CD14-positive monocyte (primary cell): Measurements from ENCODE around the gene TNFAIP8L1. TPM values are rescaled to one million over a fixed set of nuclear protein-coding genes. Genes with fewer than 3 reads are reported as not detected.

ENCODE experiments used
- DNase-seq, 3 donors: peaks; one replicate each; pipeline ENCODE4 v3.0.0-alpha.2; 2011 to 2022
- H2AFZ ChIP-seq: 2 replicates; pipeline ENCODE4 v1.6.0; 2012; ENCODE audit warnings: mild to moderate bottlenecking, low read depth, low read length, inconsistent platforms; ENCODE audit not compliant: insufficient read depth, poor library complexity, severe bottlenecking
- H3K27ac ChIP-seq, 2 donors: 1 replicate in 1 of 2; 2 replicates in 1 of 2; pipeline ENCODE4 v1.5.1; 2012 to 2013; ENCODE audit warnings: low read length in 2 of 2, control low read depth in 1 of 2, inconsistent platforms in 1 of 2, low read depth in 1 of 2, mild to moderate bottlenecking in 1 of 2
- H3K27me3 ChIP-seq, 2 donors: one replicate each; pipeline versions ENCODE4 v1.6.0 to v1.6.1; 2011 to 2013; ENCODE audit warnings: low read length in 2 of 2; ENCODE audit not compliant: control insufficient read depth in 2 of 2, insufficient read depth in 2 of 2
- H3K36me3 ChIP-seq, 2 donors: replicated peaks in 1 of 2; 1 replicate in 1 of 2; 2 replicates in 1 of 2; pipeline versions ENCODE4 v1.5.1 to v1.6.1; 2012 to 2013; ENCODE audit warnings: low read length in 2 of 2, control low read depth in 1 of 2, inconsistent platforms in 1 of 2, mild to moderate bottlenecking in 1 of 2; ENCODE audit not compliant: insufficient read depth in 2 of 2, control insufficient read depth in 1 of 2
- H3K4me1 ChIP-seq, 2 donors: 1 replicate in 1 of 2; 2 replicates in 1 of 2; pipeline versions ENCODE4 v1.5.1 to v1.6.1; 2012 to 2013; ENCODE audit warnings: low read length in 2 of 2, control low read depth in 1 of 2, inconsistent platforms in 1 of 2, mild to moderate bottlenecking in 1 of 2, moderate library complexity in 1 of 2; ENCODE audit not compliant: insufficient read depth in 2 of 2, control insufficient read depth in 1 of 2
- H3K4me2 ChIP-seq: replicated peaks from 2 replicates; pipeline ENCODE3; 2012; ENCODE audit warnings: low read length, moderate library complexity, mild to moderate bottlenecking; ENCODE audit not compliant: poor library complexity, severe bottlenecking; ENCODE audit errors: extremely low read depth
- H3K4me3 ChIP-seq, 3 experiments: fragments of 200-600 bp in 1 of 3; sonication (generic) in 1 of 3; replicated peaks in 1 of 3; 1 replicate in 2 of 3; 2 replicates in 1 of 3; pipeline ENCODE4 v1.5.1; 2011 to 2013; ENCODE audit warnings: low read length in 3 of 3, mild to moderate bottlenecking in 3 of 3, control low read depth in 2 of 3, low read depth in 2 of 3, inconsistent platforms in 1 of 3, moderate library complexity in 1 of 3
- H3K79me2 ChIP-seq: 2 replicates; pipeline ENCODE4 v1.6.0; 2012; ENCODE audit warnings: mild to moderate bottlenecking, control low read depth, inconsistent platforms, low read length, moderate library complexity; ENCODE audit not compliant: insufficient read depth
- H3K9ac ChIP-seq: 2 replicates; pipeline ENCODE4 v1.6.0; 2017; ENCODE audit warnings: low read length, mild to moderate bottlenecking; ENCODE audit not compliant: insufficient read depth, poor library complexity, severe bottlenecking
- H3K9me3 ChIP-seq, 2 donors: replicated peaks in 1 of 2; 1 replicate in 1 of 2; 2 replicates in 1 of 2; pipeline versions ENCODE4 v1.5.1 to v1.6.1; 2012 to 2013; ENCODE audit warnings: low read length in 2 of 2, control low read depth in 1 of 2; ENCODE audit not compliant: control insufficient read depth in 1 of 2, insufficient read depth in 1 of 2
- H4K20me1 ChIP-seq: 2 replicates; pipeline ENCODE4 v1.6.0; 2012; ENCODE audit warnings: mild to moderate bottlenecking, low read length, control low read depth, moderate library complexity; ENCODE audit not compliant: insufficient read depth
- H3K27ac Mint-ChIP-seq, 7 donors: one replicate each; pipeline ENCODE4 v1.8.0; 2020; ENCODE audit warnings: mild to moderate bottlenecking in 7 of 7, mixed read lengths in 7 of 7, moderate library complexity in 6 of 7, inconsistent platforms in 2 of 7
- H3K27me3 Mint-ChIP-seq, 3 donors: one replicate each; pipeline ENCODE4 v1.8.0; 2021 to 2022; ENCODE audit warnings: low read depth in 3 of 3, mild to moderate bottlenecking in 3 of 3, mixed read lengths in 3 of 3, moderate library complexity in 3 of 3, inconsistent platforms in 1 of 3
- H3K36me3 Mint-ChIP-seq, 2 donors: one replicate each; pipeline ENCODE4 v1.8.0; 2020; ENCODE audit warnings: mixed read lengths in 2 of 2, inconsistent platforms in 1 of 2, mild to moderate bottlenecking in 1 of 2
- H3K4me1 Mint-ChIP-seq: one replicate; pipeline ENCODE4 v1.8.0; 2020; ENCODE audit warnings: mild to moderate bottlenecking, mixed read lengths
- H3K4me3 Mint-ChIP-seq, 2 donors: one replicate each; pipeline ENCODE4 v1.8.0; 2020; ENCODE audit warnings: mild to moderate bottlenecking in 2 of 2, mixed read lengths in 2 of 2, moderate library complexity in 1 of 2
- H3K9me3 Mint-ChIP-seq, 7 donors: one replicate each; pipeline ENCODE4 v1.8.0; 2020 to 2022; ENCODE audit warnings: mixed read lengths in 7 of 7, mild to moderate bottlenecking in 6 of 7, moderate library complexity in 6 of 7, inconsistent platforms in 2 of 7
- CTCF ChIP-seq: fragments of 200-600 bp; IDR thresholded peaks from one replicate; pipeline ENCODE4 v1.8.0; 2022; ENCODE audit warnings: antibody characterized with exemption, mild to moderate bottlenecking
- WGBS: methylation state at CpG from one replicate; pipeline ENCODE4 v1.1.5; 2013; ENCODE audit warnings: missing lambda C conversion rate; ENCODE audit not compliant: insufficient coverage; 5-methylcytosine and 5-hydroxymethylcytosine counted together
- intact Hi-C, 2 donors: fragments of 100-400 bp; cut with micrococcal nuclease; formaldehyde crosslinking; loops; one replicate each; pipeline versions ENCODE4 v1.15.0 to v1.15.1; 2023
- polyA plus RNA-seq, 3 donors: library from polyadenylated mRNA; depleted of rRNA in 1 of 3; unstranded in 2 of 3; stranded (reverse) in 1 of 3; fragments of 300-500 nt in 2 of 3; fragments of >200 nt in 1 of 3; fragmentation: Illumina TruSeq in 2 of 3; gene quantifications; 1 replicate in 2 of 3; 2 replicates in 1 of 3; pipeline ENCODE4 v1.2.3, GENCODE V29; 2012 to 2021

The TNFAIP8L1 gene
- polyA plus RNA-seq, 3 donors, result 1.8 to 3.9 (median 3.7) TPM

- peaks cover 5% of the 10 kb centered on the region for H4K20me1 ChIP-seq
- H3K9ac ChIP-seq, result no peak overlapping the region
- no peak overlapping the region for H3K27ac ChIP-seq
- no peak overlapping the region for H3K4me2 ChIP-seq
- H3K36me3 ChIP-seq, result peaks cover 90 to 95% of the 10 kb centered on the region in 2 donors
- H3K27me3 ChIP-seq, result no peaks in the 10 kb centered on the region
- H3K79me2 ChIP-seq, result no peaks in the 10 kb centered on the region
- Mint-ChIP-seq H3K4me1 (peaks cover 8% of the 10 kb centered on the region), H3K36me3 (peaks cover 77 to 96% of the 10 kb centered on the region in 2 donors), H3K9me3 (no peaks in the 10 kb centered on the region), H3K27me3 (peaks cover 0 to 3% (median 0%) of the 10 kb centered on the region in 3 donors), H3K27ac (peak overlapping the region in 3 of 7 donors; percentile 41 to 78 (median 60)), H3K4me3 (no peak overlapping the region)
- no peak for DNase-seq
- H3K4me3 ChIP-seq, result no peak overlapping the region
- H3K9me3 ChIP-seq, result no peaks in the 10 kb centered on the region
- no peak overlapping the region for H2AFZ ChIP-seq
- 94% methylated on average over 12 of the region's 15 CpGs for WGBS
- intact Hi-C loops, result no loop called here
- peaks cover 0 to 6% of the 10 kb centered on the region in 2 donors for H3K4me1 ChIP-seq
- no peak for TF ChIP-seq CTCF
These were observed 54.3 kb downstream of the TNFAIP8L1 start for GRCh38 chr19:4693471-4694121.

- WGBS, result 93% methylated on average over 18 of the region's 22 CpGs
These were observed 55.1 kb downstream of the TNFAIP8L1 start for GRCh38 chr19:4694211-4694987.

More at GRCh38 chr19:4694211-4694987, 55.1 kb downstream of the TNFAIP8L1 start:
- Histone ChIP-seq H3K4me1 (peaks cover 0 to 6% of the 10 kb centered on the region in 2 donors), H3K9me3 (no peaks in the 10 kb centered on the region), H2AFZ (no peak overlapping the region), H3K4me2 (no peak overlapping the region), H3K79me2 (no peaks in the 10 kb centered on the region), H3K9ac (no peak overlapping the region), H3K27ac (no peak overlapping the region), H3K4me3 (no peak overlapping the region), H4K20me1 (peaks cover 5% of the 10 kb centered on the region), H3K36me3 (peaks cover 88 to 96% of the 10 kb centered on the region in 2 donors), H3K27me3 (no peaks in the 10 kb centered on the region)
- H3K9me3 Mint-ChIP-seq, result no peaks in the 10 kb centered on the region
- no peak overlapping the region for H3K4me3 Mint-ChIP-seq
- no peak for DNase-seq
- H3K27me3 Mint-ChIP-seq, result peaks cover 0 to 3% (median 2%) of the 10 kb centered on the region in 3 donors
- H3K27ac Mint-ChIP-seq, result peak overlapping the region in 3 of 7 donors; percentile 11 to 65 (median 58)
- peaks cover 76 to 97% of the 10 kb centered on the region in 2 donors for H3K36me3 Mint-ChIP-seq
- peaks cover 8% of the 10 kb centered on the region for H3K4me1 Mint-ChIP-seq
- TF ChIP-seq CTCF, result no peak
- intact Hi-C loops, result no loop called here
